NT2/D1 (cell line): ENCODE measurements around the gene TMEM183A.

ENCODE experiments used
- SUZ12 ChIP-seq: IDR thresholded peaks from 2 replicates; pipeline ENCODE4 v1.6.1; 2011; ENCODE audit not compliant: insufficient read length, insufficient read depth; ENCODE audit errors: extremely low read depth
- YY1 ChIP-seq: IDR thresholded peaks from 2 replicates; pipeline ENCODE4 v1.6.1; 2011; ENCODE audit not compliant: insufficient read length, insufficient read depth

DNA sequence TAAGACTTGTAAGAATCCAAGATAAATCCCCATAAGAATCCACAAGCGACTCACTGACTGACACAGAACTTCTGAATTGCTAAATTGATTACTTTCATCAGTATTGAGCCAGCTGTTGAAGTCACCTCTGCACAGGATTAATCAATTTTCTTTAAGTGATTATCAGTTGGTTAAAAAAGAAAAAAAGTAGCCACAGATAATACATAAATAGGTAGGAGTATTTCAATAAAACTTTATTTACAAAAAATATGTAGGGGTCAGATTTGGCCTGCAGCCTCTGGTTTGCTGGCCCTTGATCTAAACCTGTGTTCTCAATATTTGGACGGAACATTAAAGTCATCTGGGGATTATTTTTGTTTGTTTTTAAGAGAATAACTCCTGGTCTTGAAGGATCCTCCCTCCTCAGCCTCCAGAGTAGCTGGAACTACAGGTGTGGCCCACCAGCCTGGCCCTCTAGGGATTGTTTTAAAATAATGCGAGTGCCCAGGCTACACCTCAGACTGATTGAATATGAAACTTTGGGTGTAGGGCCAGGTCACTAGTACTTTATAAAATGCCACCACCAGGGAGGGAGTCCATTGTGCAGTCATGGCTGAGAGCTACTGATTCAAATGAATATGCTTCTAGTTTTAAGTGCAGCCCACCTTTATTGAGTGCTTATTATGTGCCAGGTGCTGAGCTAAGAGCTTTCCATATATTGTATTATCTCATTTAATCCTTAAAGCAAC, 6.8 kb upstream of the TMEM183A start:
- TF ChIP-seq YY1 (no peak), SUZ12 (no peak)
